CD4-positive, alpha-beta T cell treated with Interleukin-1 beta for 1 hour (primary cell): ENCODE results near the gene RAPGEF4.
"Not testable (repeated sequence)": the region's sequence is repeated elsewhere in the genome, so short reads cannot be mapped to it uniquely, and the experiment has no call there.

Source experiments
- DNase-seq, 2 donors: peaks; one replicate each; pipeline ENCODE4 v3.0.0-alpha.2; 2020 to 2022

Gene RAPGEF4

DNA sequence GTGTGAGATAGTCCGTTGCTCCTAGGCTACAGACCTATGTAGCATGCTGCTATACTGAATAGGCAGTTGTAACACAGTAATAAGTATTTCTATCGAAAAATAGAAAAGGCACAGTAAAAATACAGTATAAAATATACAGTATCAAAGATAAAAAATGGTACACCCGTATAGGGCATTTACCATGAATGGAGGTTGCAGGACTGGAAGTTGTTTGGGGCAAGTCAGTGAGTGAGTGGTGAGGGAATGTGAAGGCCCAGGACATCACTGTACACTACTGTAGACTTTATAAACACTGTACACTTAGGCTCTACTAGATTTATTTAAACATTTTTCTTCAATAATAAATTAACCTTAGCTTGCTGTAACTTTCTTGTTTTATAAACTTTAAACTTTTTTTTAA lies 343.5 kb downstream of the RAPGEF4 start:
- no peak for DNase-seq

DNA sequence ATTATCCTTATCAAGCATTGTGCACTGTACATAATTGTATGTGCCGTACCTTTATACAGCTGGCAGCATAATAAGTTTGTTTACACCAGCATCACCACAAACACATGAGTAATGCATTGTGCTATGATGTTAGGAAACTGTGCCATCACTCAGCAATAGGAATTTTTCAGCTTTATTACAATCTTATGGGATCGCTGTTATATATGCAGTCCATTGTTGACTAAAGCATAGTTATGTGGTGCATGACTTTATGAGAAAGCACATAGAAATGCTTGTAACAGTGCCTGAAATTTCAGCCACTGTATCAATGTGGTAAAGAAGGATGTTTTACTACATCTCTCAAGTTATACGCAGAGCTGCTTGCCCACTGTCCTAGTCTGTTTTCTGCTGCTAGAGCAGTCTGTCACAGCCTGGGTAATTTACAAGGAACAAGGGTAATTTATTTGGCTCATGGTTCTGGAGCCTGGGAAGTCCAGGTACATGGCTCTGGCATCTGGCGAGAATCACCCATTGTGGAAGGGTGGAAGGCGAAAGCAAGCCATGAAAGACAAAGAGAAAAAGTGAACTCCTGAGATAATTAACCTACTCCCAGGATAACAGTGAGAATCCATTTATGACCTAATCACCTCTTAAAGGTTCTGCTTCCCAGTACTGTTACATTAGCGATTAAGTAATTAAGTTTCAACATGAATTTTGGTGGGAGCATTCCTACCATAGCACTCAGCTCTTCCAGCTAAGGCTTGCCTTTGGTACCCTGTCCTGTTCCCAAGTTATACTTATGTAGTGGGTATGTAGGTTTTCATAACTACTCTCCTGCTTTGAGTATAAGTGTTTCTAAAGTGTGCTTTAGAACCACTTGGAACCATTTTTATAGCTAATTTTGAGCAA lies 344.6 kb downstream of the RAPGEF4 start:
- no peak for DNase-seq

DNA sequence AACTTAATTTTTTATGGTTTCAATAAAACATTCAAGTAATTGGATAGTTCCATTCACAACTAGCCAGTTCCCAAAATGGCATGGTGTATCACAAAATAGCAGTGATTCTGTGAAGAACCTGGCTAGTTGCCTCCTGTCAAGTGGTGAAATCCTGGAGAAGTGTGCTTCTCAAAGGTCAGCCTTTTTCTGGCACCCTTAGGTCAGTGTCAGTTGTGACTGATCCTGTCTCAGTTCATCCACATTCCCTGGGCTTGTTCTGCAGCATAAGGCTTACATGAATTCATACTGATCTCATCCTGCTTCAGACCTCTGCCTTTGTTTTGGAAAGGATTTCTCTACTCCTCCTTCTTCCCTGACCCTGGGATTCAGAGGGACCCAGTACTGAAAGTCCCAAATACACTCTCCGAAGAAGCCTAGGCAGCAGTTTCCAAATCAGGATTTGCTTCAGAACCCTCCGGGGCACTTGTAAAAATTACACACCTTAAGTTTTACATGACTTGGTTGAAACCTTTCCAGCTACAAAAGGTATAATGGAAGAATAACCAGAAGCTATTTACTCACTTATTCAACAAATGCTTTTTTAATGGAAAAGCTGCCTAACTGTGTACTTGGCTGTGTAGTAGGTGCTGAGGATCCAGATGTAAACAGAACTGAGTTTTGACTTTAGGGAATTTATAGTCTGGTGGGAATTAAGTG lies 351.0 kb downstream of the RAPGEF4 start:
- no peak for DNase-seq

DNA sequence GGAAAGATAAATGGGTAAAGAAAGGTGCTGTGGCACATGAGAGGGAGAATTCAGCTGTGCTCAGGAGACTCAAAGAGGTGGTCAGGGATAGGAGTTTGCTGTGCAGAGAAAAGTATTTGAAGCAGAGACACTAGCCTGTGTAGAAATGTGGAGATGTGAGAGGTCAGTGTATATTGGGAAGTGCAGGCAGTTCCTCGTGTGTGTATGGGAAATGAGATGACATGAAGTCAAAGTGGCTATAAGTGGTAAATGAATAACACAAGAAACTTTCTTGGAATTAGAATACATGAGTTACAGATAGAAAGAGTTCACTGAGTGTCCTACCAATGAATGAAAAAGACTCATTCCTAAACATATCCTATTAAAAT lies 351.6 kb downstream of the RAPGEF4 start:
- DNase-seq: no peak

DNA sequence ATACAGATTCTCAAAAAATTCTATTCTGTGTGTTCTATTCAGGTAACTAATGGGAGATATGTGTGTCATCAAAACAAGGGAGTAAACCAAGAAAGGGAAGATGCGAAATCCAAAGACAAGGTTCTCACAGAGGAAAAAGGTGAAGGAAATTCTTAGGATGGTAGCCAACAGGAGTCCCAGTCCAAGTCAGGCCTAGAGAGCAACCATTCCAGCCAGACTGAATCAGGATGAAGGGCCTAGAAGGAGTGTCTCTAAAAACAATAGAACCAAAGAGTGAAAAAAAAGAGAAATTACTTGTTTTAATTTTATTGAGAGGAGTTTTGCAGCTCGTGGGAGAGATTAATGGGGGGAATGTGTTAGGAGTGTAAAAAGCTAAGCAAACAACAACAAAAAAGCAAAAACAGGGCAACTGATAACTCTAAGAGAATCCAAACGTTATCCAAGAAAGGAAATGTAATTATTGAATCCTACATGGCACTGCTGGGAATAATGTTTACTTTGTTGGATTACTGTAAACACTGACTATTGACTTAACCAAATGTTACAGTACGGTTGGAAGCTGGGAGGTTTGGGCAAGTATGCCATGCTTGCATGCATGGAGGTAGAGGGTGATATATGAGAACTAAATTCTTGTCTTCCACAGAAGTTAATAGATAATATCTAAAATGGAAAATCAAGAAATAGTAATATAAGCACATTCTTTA lies 352.3 kb downstream of the RAPGEF4 start:
- DNase-seq: no peak

DNA sequence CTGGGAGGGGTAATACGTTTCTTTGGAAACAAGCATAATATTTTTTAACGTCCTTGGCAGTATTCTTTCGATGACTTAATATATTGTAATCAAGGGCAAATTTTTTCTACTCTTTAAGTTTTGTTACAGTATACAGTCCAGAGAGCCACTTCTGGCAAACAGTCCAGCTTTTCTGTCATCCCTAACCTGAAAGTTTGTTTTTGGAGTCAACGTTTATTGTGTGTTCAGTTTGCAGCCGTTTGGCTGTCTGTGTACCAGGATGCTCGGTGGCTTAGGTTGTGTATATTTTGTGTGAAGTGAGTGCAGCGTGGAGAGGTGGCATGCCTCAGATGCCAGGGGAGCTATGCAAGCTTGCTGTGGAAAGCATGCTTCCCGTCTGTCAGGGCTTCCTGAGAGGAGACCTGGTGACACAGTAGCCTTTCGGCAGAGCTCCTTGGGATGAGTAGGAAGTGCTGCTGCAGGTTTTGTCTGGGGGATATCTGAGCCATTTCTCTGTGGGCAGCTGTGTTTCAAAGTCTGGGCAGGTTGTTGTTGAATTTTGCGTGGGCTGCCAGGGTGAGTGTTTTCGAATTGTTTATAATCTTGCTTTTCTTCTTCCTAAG lies 354.7 kb downstream of the RAPGEF4 start:
- no peak for DNase-seq

DNA sequence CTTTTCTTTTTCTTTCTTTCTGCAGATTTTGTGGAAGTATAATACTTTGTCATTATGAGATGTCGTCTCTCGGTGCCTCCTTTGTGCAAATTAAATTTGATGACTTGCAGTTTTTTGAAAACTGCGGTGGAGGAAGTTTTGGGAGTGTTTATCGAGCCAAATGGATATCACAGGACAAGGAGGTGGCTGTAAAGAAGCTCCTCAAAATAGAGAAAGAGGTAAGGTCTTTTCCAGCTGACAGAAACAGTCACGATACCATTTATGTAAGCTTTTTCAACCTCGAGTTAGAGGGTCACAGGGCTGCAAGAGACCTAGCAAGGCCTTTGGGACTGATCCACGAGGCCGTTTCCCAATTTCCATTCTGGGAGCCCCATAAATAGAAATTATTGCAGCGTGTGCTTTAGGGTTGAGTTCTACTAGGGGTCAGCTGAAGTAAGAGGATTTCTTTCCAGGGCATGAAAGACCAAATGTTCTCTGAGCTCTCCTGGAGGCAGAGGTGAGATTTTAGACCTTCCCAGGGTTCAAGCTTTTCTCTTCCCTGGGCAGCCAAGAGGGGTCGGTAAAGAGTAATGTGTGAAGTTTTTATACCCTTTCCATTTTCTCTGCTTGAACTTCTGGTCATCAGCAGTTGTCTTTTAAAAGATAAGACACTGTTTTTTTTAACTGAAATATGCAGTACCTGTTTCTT lies 355.5 kb downstream of the RAPGEF4 start:
- DNase-seq: no peak

DNA sequence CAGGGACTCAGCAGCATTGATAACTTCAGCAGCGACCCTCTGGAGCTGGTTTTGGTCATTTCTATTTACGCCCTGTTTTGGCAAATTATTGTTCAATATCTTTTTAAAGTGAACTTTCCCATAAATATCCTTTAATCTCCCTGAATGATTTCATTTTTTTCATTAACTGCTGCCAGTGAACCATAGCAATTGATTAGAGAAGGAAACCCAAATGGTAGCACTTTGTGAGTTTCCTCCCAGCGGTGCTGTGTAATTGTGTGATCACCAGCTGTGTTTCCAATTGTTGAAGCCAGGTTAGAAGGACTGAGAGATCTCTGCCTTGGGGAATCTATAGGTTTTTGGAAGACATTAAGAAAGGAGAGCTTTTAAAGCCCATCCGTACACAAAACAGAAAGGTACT lies 356.3 kb downstream of the RAPGEF4 start:
- no peak for DNase-seq

DNA sequence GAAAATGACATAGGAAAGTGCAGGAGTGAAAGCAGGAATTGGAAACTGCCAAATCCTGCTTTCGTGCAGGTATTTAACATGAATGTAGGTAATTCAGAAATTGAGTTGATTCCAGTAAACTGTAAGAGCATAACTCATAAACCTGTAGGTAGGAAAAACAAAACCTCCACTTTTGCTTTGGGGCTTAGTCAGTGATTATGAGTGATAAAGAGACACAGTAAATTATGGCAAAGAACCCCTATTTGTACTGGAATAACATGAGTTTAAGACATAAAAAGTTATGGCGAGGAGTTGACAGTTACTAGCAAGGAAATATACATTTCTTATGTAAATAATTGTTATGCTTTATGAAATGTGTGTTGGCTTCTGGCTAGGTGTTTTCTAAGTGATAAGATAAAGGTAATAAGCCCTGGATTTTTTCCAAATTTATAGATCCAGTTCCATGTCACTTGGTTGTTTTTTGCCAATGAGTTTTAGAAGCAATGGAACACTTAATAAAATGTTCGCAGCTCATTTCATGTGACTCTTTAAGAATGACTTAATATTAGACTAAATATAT lies 357.3 kb downstream of the RAPGEF4 start:
- no peak for DNase-seq

DNA sequence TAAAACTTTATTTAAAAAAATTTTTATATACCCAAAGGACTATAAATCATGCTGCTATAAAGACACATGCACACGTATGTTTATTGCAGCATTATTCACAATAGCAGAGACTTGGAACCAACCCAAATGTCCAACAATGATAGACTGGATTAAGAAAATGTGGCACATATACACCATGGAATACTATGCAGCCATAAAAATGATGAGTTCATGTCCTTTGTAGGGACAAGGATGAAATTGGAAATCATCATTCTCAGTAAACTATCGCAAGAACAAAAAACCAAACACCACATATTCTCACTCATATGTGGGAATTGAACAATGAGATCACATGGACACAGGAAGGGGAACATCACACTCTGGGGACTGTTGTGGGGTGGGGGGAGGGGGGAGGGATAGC lies 358.0 kb downstream of the RAPGEF4 start:
- not testable (repeated sequence) for DNase-seq

DNA sequence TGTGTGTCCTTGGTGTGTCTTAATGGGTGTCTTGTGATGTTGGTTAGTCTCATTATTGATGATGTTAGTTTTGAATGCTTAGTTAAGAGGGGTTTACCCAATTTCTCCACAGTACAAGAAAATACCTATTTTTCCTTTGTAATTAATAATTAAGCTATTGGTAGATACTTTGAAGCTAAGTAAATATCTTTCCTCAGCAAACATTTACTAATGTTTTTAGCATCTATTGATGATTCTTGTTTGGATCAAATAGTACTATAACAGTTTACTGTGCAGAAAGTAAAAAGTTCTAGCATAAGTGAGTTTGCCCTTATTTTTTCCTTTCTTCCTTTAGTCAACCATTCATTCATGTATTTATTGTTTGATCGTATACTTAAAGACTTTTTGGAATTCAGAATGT lies 359.1 kb downstream of the RAPGEF4 start:
- DNase-seq: no peak

DNA sequence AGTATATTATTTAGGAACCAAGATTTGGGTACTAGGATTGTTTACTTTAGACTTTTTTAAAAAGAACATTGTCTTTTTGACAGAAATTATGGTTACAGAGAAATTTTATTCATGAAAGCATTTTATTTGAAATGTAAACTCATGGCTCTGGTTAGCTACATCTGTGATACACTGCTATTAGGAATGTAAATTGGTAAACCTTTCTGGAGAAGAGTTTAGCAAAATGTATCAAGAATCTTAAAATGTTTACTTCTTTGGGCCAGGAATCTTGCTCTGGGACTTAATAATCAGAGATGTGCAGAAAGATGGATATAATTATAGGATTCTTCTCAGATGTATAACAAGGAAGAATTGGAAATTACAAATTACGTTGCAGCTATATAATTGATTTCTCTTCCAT lies 359.7 kb downstream of the RAPGEF4 start:
- no peak for DNase-seq

DNA sequence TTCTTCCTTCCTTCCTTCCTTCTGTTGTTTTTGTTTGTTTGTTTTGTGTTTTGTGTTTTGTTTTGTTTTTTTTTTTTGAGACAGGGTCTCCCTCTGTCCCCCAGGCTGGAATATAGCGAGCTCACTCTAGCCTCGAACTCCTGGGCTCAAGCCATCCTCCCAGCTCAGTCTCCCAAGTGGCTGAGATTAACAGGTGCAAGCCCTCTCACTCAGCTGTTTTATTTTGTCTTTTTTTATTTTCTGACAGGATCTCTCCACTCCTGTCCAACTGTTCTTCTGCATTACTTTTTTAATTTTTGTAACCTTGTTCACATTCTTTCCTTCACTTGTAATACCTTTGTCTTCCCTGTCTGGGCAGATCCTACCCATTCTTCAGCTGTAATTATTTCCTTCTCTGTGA lies 363.6 kb downstream of the RAPGEF4 start:
- no peak for DNase-seq

DNA sequence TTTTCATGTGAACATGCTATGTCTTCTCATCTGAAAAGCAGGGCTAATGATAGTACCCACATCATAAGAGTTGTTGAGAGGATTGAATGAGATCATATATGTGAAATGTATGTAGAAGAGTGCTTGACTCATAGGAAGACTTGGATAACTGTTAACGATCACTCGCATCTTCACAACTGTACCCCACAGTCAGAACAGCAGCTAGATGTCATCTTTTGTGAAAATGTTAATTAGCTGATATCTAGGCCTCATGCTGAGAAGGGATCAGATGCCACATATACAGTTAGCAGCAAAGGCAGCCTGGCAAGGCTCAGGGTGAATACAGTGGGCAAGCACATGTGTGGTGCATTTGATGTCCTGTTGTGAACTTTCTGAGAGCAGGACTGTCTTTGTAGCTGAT lies 364.2 kb downstream of the RAPGEF4 start:
- DNase-seq: no peak

DNA sequence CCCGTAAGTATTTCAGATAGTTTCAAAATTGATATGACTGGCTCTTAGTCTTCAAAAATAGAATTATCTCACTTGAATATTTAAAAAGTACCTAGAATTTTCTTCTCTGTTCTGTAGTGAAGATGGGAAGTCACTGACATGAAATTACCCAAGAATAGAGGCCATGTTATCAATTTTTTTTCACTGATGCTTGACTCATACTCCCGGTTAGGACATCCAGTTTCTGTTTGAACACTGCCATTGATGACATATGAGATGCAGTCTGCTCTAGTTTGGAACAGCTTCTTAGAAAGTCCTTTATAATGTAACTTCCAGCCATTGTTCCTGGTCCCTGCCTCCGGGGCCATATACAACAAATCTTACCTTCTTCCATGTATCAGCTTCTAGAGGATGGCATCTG lies 366.0 kb downstream of the RAPGEF4 start:
- no peak for DNase-seq
